Measurements from ENCODE around the gene C9orf78. TPM values are rescaled to one million over a fixed set of nuclear protein-coding genes. Genes with fewer than 3 reads are reported as not detected.

Gene C9orf78
- total and polyA plus RNA-seq, 9 of the 15 experiments (the other 6 are each of a cell fraction or from before 2014, with no cell fraction given) = 94.6 to 266 (median 202) TPM

- TF ChIP-seq RAD21 (CRISPR knock-in tag; conservative IDR thresholded peaks at IDR 0.05 in 1 of 2, IDR thresholded peaks at IDR 0.05 in 1 of 2) (peak in 1 of 2 experiments; percentile 21; a peak in 1 of 4 replicates), ZNF134 (CRISPR knock-in tag; conservative IDR thresholded peaks at IDR 0.05) (no peak; the same call in 1 of the 2 replicates), NEUROD1 (IDR thresholded peaks at IDR 0.05; ENCODE audit: borderline replicate concordance, low read depth, low read length, partially characterized antibody) (peak; percentile 60), TARDBP (IDR thresholded peaks at IDR 0.05) (no peak), TSHZ1 (CRISPR knock-in tag; IDR thresholded peaks at IDR 0.05) (peak; percentile 51; the same call in 1 of the 2 replicates), ZNF445 (CRISPR knock-in tag; IDR thresholded peaks at IDR 0.05; ENCODE audit: low read depth) (peak; percentile 64; the same call in 1 of the 2 replicates), BCL6 (CRISPR knock-in tag; IDR thresholded peaks at IDR 0.05) (0 out of 2 replicates have a peak, but pooled peaks have one; percentile 11), ZNF384 (IDR thresholded peaks at IDR 0.05; ENCODE audit: low read depth, low read length) (peak; percentile 13; the same call in 1 of the 2 replicates), NR2F6 (CRISPR knock-in tag; IDR thresholded peaks at IDR 0.05) (peak; percentile 54; the same call in 1 of the 2 replicates), PML (IDR thresholded peaks at IDR 0.05; ENCODE audit: low read length) (no peak), HCFC1 (IDR thresholded peaks at IDR 0.05; ENCODE audit: low read depth, low read length) (peak; percentile 60), ZNF75A (CRISPR knock-in tag; IDR thresholded peaks at IDR 0.05) (peak; percentile 22; the same call in 1 of the 2 replicates), ZBTB5 (IDR thresholded peaks at IDR 0.05) (no peak), FOXA3 (CRISPR knock-in tag; conservative IDR thresholded peaks at IDR 0.05 in 1 of 2, IDR thresholded peaks at IDR 0.05 in 1 of 2) (peak in 1 of 2 experiments; percentile 86; a peak in 2 of 4 replicates), YY1 (IDR thresholded peaks at IDR 0.05; ENCODE audit: borderline replicate concordance in 1 of 3, control insufficient read depth in 1 of 3, extremely low read depth in 1 of 3, insufficient read depth in 3 of 3, insufficient read length in 1 of 3, insufficient replicate concordance in 2 of 3, low read depth in 1 of 3, low read length in 2 of 3) (peak in 2 of 3 experiments; percentile 46 to 96)
- TF ChIP-seq, protein P1, sequence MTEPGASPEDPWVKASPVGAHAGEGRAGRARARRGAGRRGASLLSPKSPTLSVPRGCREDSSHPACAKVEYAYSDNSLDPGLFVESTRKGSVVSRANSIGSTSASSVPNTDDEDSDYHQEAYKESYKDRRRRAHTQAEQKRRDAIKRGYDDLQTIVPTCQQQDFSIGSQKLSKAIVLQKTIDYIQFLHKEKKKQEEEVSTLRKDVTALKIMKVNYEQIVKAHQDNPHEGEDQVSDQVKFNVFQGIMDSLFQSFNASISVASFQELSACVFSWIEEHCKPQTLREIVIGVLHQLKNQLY (CRISPR knock-in tag; conservative IDR thresholded peaks at IDR 0.05) = peak in 1 of 2 experiments; percentile 54; a peak in 1 of 4 replicates
- TF ChIP-seq, protein P2, sequence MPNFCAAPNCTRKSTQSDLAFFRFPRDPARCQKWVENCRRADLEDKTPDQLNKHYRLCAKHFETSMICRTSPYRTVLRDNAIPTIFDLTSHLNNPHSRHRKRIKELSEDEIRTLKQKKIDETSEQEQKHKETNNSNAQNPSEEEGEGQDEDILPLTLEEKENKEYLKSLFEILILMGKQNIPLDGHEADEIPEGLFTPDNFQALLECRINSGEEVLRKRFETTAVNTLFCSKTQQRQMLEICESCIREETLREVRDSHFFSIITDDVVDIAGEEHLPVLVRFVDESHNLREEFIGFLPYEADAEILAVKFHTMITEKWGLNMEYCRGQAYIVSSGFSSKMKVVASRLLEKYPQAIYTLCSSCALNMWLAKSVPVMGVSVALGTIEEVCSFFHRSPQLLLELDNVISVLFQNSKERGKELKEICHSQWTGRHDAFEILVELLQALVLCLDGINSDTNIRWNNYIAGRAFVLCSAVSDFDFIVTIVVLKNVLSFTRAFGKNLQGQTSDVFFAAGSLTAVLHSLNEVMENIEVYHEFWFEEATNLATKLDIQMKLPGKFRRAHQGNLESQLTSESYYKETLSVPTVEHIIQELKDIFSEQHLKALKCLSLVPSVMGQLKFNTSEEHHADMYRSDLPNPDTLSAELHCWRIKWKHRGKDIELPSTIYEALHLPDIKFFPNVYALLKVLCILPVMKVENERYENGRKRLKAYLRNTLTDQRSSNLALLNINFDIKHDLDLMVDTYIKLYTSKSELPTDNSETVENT (CRISPR knock-in tag; IDR thresholded peaks at IDR 0.05) = peak; percentile 90
Observed at GRCh38 chr9:129884220-129885017, 49.3 kb upstream of the C9orf78 start (continued).
